NCI-H2171 (cell line): ENCODE measurements around the gene HAUS7.

Experiments used
- DNase-seq: peaks from one replicate; lab custom pipeline; 2025; lab: John Stamatoyannopoulos, UW

Gene HAUS7

DNA sequence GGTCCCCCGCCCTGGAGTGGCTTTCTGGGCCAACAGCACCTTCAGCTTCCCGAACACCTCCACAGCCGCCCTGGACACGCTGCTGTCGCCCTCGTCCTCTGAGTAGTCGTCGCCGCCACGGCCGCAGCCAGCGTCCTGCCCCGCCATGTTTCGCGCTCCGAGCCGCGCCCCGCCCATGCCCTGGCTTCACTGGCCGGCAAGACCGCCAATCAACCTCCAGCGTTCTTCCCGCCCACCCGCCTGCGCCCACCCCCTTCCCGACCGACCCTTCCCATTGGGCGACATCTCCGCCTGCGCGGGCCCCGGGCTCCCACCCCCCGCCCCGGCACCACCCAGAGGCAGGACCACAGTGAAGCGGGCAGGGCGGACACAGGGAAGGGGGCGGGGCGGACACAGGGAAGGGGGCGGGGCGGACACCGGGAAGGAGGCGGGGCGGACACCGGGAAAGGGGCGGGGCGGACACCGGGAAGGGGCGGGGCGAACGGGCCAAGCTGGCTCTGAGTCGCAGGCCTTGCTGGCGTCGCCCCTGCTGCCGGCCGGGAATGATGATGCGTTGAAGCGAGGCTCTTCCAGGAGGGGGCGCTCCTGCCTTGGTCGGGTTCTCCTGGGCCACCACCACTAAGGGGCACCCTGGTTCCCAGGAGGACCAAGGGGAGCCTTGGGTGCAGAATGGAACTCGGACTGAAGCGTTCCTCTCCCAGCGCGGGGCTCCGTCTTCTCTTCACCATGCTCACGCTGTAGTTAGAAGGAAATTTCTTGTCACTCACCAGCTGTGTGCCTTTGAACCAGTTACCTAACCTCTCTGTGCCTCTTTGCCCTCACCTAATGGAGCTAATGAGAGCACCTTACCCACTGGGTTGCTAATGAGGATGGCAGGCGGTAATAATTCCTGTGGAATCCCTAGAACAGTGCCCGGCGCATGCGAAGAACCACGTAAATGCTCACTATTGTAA is at the start of gene HAUS7:
Gene HAUS7, minus strand, starts transcription at position 166 of the 953 bp plus-strand sequence. Its CDS starts 19 bp downstream, at position 147.
- DNase-seq = peak; percentile 77

DNA sequence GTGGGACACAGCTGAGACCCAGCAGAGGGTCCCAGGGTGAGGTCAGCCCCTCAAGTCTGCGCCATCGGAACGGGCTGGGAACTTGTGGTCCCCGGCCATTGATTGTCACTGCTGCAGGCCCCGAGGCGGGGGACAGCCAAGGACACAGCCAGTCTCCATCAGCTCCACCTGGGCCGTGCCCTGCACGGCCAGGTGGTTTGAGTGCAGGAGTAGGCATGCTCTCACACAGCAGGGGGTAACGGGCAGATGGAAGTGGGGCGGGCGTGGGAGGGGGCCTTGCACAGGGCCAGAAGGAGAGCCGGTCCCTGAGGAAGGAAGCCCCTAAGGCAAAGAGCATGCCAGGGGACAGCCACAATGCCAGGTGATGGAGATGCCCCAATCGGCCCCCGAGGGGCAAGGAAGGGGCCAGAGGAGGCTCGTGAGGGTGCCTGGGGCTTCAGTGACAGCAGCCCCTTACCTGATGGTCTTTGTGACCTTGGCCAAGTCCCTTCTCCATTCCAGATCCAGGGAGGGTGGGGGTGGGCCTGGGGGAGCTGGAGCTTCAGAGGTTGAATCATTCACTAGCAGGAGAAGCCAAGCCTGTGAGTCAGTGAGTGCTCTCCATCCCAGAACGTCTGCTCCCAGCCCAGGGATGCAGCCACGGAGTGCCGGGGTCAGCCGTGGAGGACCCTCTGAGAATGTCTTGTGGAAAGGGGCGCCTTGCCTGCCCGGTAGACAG is 49.4 kb upstream of the HAUS7 start:
- DNase-seq = no peak

DNA sequence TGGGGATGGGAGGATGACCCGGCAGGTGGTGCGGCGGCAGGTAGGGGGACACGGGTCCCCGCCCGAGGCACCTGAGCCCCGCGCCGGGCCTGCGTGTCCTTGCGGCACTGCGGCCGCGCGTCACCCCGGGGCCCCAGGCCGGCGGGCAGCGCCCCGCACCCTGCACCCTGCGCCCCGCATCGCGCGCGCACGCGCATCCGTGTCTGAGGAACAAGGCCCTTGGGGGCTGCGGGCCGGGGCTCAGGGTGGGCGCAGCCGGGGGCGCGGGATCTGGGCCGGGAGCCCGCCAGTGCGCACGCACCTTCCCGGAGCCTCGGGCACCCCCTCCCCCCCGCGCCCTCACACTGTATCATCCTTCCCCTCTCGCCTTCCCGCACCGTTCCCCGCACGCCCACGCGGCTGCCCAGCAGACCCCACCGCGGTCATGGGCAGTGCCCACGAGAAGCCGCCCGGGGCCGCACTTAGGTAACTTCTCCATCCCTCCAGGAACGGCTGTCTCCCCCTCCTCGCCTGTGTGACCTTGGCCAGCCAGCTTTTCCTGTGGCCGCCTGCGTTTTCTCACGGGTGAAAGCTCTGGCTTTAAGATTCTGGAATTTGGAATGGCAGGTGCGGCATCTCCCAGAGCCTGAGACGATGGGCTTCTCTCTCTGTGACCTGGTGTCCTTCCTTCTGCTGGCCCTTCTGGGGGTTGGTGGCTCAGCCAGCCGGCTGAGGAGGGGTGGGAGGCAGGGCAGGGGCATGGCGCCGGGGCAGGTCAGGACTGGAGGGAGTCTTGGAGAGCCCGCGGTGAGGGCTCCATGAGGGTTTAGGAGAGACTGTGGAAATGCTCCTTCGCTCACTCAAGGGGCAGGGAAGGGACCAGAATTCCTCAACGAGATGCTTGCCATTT is 47.8 kb upstream of the HAUS7 start:
- no peak for DNase-seq

DNA sequence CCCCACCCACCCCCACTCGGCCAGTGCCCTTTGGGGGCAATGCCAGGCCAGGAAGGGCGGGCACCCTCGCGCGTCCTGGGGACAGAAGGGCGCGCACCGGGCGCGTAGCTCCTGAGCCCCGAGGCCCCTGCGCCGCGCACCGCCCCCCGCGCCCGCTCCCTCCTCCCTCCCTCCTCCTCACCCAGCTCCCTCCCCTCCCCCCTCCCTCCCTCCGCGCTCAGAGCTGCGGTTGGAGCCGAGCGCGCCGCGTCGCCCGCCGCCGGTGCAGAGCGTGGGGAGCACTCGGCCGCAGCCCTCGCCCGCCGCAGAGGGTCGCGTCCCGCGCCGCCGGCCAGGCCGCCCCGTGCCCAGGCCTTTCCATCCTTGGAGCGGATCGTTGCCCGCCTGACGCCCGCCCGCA is 47.0 kb upstream of the HAUS7 start, which contains the start of gene ATP2B3:
Gene ATP2B3, plus strand, starts transcription at position 220 of the 400 bp plus-strand sequence. CDS start 18,606 bp downstream, outside the sequence.
- no peak for DNase-seq

DNA sequence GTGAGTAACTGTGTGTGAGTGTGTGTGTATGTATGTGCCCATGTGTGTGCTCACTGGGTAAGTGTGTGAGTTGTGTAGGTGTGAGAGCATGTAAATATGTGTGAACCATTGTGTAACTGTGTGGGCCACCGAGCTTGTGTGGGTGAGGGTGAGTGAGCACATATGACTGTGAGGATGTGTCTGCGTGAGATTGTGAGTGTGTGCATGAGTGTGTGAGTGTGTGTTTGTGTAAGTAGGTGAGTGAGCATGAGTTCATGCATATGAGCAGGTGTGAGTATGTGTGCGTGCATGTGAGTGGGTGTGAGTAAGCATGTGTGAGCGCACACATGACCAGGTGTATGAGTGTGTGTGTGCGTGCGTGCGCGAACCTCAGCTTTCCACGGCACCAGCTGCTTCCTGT is 45.7 kb upstream of the HAUS7 start:
- DNase-seq = no peak

DNA sequence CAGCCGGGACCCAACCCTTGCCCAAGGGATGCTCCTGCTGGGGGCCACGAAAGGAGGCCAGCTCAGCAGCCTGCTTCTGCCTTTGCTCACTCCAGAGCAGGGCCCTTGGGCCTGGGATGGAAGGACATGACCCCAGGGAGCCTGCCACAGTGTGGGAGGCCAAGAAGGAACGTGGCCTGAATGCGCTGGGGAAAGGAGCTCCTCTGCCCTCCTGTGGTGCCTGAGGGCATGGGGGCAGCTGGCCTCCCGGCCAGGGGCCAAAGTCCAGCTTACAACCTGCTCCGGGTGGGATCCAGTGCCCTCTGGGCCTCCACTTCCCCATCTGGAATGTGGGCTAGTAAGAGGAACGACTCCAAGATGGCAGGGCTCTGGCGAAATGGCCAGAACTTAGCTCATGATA is 45.1 kb upstream of the HAUS7 start:
- no peak for DNase-seq

DNA sequence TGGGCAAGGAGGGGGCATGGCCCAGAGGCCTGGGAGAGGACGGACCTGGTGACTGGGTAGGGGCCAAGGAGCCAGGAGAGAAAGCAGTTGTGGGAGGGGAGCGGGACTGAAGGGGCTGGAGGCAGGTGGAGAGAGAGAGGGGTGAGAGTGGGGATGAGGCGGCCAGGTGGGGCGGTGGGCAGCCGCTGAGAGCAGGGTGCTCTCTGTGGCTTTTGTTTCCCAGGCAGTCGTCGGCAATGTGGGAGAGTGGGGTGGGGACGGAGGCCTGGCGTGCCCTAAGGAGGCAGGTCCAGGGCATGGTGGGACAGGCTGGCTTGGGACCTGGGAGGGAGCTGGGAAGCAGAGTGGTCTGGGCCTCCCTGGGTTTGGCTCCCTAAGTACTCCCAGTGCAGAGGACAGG is 43.9 kb upstream of the HAUS7 start:
- DNase-seq = no peak

DNA sequence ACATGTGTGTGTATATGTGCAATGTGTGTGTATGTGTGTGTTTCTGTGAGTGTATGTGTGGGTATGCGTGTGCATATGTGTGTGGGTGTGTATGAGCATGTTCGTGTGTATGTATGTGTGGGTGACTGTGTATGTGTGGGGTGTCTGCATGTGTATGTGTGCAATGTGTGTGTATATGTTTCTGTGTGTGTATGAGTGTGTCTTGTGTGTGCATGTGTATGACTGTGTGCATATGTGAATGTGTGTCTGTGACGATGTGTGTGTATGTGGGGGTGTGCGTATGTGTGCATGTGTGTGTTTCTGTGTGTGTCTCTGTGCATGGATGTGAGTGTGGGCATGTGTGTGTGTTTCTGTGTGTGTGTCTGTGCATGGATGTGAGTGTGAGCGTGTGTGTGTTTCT is 42.9 kb upstream of the HAUS7 start:
- DNase-seq = no peak

DNA sequence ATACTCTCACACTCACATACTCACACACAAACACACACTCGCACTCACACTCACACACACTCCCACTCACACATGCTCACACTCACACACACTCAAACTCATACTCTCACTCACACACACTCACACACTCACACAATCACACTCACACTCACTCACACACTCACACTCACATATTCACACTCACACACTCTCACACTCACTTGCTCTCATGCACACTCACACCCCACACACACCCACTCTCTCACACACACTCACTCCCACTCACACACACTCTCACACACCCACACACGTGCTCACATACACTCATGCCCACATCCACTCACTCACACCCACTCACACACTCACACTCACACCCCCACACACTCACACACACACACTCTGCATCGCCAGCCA is 42.1 kb upstream of the HAUS7 start:
- DNase-seq = no peak

DNA sequence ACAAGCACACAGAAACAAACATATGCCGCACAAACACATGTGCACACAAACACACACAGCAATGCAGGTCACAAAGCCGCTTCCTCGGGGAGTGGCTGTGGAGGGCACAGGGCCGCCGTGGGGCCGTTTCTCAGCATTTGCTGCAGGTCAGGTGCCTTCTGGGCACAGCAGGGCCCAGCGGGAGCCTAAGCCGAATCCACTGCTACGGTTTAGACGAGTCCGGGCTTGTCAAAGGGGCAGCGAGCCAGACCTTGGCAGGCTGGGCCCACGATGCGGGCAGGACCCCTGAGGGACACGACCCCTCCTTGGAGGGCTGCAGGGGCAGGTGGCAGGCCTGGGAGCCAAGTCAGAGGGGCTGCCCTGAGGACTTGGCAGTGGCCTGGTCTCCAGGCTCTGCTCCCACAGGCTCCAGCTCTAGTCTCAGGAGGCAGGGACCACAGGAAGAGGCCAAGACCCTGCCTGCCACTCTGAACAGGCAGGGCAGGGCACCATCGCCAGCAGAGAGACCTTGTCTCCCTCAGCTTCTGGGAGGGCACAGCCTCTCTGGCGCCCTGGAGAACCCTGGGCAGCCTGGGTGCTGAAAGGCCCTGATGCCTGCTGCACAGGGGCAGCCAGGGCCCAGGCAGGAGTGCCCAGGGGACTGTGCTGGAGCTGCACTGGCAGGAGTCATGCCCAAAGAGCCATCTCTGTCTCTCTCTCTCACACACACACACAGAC is 41.6 kb upstream of the HAUS7 start:
- DNase-seq = no peak

DNA sequence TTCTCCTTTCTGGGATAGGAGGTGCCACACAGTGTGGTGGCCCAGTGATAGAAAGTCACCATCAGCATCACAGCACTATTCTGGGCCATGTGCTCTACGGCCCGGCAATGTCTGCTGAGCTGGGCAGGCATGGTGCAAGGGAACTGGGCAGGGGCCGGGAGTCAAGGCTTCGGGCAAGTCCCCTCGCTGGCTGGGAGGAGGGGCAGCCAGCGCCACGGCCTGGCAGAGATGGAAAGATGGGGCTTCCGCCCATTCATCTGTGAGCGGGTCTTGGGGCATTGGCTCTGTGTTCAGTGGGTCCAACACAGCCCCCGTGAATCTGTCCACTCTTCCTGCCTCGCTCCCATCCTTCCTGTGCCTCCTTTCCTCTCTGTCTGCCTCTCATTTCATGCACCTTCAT is 40.0 kb upstream of the HAUS7 start:
- no peak for DNase-seq

DNA sequence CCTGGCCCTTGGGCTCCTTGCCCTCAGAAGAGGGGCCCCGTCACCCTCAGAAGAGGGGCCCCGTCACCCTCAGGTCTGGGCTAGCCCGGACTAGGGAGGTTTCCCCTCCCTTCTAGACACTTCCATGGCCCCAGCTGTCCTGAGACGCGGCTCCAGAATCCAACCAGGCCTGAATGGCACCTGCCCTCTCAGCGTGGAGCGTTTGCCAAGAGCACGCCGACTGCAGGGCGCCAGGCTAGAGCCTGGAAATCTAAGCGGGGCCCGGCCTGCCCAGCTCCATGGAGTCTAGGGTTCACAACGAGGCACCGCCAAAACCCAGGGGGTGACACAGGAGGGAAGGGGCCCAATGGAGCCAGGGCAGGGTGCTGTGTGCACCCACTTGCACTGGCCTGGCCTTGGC is 39.2 kb upstream of the HAUS7 start:
- no peak for DNase-seq

DNA sequence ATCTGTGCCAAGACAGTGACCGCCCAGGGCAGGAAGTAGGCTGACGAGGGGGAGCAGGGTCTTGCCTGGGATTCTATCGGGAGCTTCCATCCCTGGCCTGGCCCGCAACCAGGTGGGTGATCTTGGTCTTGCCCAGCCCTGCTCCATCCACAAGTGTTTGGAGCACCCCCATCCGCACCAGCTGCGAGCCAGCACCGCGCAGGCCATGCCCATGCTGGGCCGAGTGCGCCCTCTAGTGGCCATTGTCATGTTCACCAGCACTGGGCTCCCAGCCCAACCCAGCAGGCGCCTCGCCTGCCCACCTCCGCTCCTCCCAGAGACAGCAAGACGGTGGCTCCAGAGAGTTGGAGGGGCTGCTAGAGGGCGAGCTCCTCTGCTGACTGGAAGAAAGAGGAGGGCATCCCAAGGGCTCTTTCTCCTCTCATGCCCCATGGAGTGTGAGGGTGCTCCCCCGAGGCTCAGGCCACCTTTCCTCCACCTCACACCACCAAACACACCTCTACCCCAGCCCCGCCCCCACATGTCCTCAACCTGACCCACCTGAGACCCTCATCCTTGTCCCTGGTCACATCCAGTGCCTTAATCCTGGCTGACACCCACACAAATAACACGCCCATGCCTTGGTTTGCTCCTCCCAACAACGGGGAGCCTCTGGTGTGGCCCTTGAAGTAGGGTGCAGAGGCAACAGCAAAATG is 37.3 kb upstream of the HAUS7 start:
- peak; percentile 44 for DNase-seq

DNA sequence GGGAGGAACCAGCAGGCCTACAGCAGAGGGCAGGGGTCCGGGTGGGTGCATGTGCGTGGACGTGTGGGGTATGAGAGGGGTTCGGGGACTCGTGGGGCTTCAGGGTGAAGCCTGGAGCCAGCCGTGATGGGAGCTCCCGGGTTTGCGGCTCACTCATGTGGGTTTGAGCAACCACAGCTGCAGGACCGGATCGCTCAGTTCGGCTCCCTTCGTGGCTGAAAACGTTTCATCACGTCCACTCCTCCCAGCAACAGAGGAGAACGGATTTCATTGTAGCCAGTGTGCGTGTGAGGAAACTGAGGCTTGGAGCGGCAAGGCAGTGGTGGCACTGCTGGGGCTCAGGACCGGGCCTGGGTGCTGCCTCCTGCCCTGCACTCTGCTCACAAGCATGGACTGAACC is 35.0 kb upstream of the HAUS7 start:
- DNase-seq = no peak

DNA sequence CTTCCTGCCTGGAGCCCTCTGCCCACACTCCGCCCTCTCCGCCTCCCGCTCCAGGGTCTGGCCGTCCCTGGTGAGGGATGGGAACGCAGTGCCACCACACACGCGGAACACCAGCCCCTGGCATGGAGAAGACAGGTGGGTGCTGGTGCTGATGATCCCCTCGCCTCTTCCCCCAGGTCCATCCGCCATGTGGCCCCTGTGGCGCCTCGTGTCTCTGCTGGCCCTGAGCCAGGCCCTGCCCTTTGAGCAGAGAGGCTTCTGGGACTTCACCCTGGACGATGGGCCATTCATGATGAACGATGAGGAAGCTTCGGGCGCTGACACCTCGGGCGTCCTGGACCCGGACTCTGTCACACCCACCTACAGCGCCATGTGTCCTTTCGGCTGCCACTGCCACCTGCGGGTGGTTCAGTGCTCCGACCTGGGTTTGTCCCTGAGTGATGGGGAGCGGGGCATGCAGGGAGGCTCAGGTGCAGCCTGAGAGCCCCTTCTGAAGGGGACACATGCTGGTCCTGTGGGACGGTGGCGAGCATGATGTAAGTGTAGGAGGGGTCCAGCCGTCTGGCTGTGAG is 34.2 kb upstream of the HAUS7 start:
- DNase-seq = no peak

DNA sequence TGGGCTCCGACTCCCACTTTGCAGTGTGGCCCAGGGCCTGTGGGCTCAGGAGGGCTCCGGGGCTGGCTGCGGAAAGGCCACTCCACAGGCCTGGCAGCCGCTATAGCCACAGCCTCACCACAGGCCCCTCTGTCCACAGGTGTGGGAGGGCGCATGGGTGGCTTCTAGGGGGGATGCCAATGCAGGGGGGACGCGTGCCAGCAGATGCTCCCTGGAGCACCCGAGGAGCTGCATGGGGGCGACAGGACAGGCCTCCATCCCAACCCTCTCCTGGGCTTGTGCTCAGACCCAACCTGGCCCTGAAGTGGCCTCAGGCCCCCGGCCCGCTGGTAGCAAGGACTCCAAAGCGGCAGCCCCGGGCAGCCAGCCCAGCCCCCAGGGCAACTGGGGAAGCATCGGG is 32.4 kb upstream of the HAUS7 start:
- DNase-seq = no peak

DNA sequence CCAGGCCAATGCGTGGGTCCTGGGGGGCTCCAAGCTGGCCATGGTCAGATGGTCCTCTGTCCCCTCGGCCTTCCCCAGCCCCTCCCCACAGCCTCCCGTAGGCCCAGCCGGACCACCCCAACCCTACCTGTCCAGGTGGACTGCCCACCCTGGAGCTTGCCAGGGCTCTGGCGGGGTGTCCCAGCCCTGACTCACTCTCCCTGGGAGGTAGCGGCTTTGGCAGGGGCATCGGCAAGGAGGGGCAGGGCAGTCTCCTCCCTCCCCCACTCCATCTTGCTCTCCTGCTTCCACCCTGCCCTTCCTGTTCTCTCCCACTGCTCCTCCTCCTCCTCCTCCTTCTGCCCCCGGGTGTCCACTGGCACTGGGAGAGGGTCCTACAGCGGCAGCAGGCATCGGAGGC is 31.8 kb upstream of the HAUS7 start:
- no peak for DNase-seq

DNA sequence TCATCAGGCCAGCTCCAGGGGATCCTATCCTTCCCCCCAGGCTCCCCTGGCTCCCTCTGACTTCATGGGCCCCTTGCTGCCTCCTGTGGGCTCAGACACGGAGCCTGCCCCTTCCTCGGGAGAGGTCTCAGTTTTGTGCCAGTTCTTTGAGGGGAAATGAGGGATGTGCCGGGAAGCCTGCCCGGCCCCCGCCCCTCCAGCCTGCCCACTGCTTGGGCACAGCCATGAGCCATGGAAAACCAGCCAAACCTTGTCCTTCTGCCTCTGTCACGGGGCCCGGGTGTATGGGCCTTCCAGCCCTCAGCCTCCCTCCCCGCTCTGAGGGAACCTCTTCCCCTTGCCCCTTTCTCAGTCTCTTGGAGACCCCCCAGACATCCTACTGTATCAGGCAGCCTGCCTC is 31.2 kb upstream of the HAUS7 start:
- DNase-seq = no peak

DNA sequence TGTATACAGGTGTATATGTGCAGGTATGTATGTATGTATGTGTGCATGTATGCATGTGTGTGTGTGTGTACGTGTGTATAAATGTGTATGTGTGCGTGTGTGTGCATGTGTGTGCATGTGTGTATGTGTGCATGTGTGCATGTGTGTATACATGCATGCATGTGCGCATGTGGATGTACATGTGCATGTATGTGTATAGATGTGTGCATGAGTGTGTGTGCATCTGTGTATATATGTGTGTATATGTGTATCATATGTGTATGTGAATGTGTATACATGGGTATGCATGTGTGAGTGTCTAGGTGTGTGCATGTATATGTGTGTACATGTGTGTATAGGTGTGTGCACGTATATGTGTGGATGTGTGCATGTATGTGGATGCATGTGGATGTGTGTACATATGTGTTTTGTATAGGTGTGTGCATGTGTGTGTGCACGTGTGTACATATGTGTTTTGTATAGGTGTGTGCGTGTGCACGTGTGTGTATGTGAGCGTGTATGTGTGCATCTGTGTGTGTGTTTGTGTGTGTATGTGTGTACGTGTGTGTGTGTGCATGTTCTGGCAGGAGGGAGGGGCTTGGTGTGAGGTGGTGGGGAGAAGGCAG is 30.4 kb upstream of the HAUS7 start:
- DNase-seq = no peak

DNA sequence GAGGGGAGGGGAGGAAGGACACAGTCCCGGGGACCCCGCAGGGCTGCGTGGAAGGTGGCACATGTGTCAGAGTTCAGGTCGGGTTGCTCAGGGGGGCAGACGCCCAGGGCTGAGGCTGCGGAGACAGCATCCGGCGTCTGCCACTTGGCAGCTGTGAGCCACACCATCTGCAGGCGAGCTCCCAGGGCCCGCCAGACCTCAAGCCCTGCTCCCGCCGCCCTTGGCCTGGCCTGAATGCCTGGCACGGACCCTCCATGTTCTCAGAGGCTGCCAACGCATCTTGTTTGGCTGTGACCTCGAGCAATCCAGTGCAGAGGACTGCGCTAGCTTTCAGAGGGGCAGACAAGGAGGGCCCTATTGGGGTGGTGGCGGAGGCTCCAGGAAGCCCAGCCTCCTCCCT is 29.5 kb upstream of the HAUS7 start:
- no peak for DNase-seq
